Left ventricle myocardium superior (tissue), 1 donor: ENCODE measurements around the gene TOMM6. TPM values are rescaled to one million over a fixed set of nuclear protein-coding genes. Genes with fewer than 3 reads are reported as not detected.
A peak's percentile ranks its signal among the peaks of the same experiment; 100 is the strongest.
"Not testable (repeated sequence)": the region's sequence is repeated elsewhere in the genome, so short reads cannot be mapped to it uniquely, and the experiment has no call there.

Experiments used
- ATAC-seq: fragments of 200-7000 bp; cut with Tn5 transposase; one replicate; pipeline ENCODE4 v1.9.1; 2020; ENCODE audit warnings: mild to moderate bottlenecking, moderate library complexity
- DNase-seq: peaks from one replicate; pipeline ENCODE4 v3.0.0-alpha.2; 2020
- intact Hi-C: fragments of 100-400 bp; cut with micrococcal nuclease; formaldehyde crosslinking; loops from one replicate; pipeline ENCODE4 v1.11.0; 2022
- total RNA-seq: library from RNA; stranded (reverse); fragmentation: NEBNext Ultra II Directional; extraction: Animal tissue kit (Norgen Biotek cat#: 25700); gene quantifications from one replicate; pipeline ENCODE4 v1.2.1, GENCODE V29; 2021
- donor health status: DM: no; HTN: yes; CAD: no; lungs with severe emphysema.

Gene TOMM6
- total RNA-seq, 1 donor from 2014 or later = 216 TPM

GRCh38 chr6:41759106-41759904 lies 28.2 kb upstream of the TOMM6 start:
- no peak for ATAC-seq
- DNase-seq = no peak
- intact Hi-C loops = no loop called here

- intact Hi-C loops = no loop called here
Observed at GRCh38 chr6:41759905-41760579, 27.5 kb upstream of the TOMM6 start.

GRCh38 chr6:41763470-41763869 lies 24.0 kb upstream of the TOMM6 start:
- no peak for ATAC-seq
- DNase-seq = no peak
- intact Hi-C loops = no loop called here

More at GRCh38 chr6:41759905-41760579, 27.5 kb upstream of the TOMM6 start:
- ATAC-seq (no peak), DNase-seq (no peak)

GRCh38 chr6:41766043-41766664 lies 21.3 kb upstream of the TOMM6 start:
- DNase-seq, ATAC-seq, intact Hi-C loops: not testable (repeated sequence)

- ATAC-seq (peak; percentile 91), DNase-seq (no peak)
Observed at GRCh38 chr6:41767112-41767833, 20.2 kb upstream of the TOMM6 start.

GRCh38 chr6:41768545-41769308 lies 18.8 kb upstream of the TOMM6 start:
- intact Hi-C loops = no loop called here
- no peak for ATAC-seq
- no peak for DNase-seq

More at GRCh38 chr6:41767112-41767833, 20.2 kb upstream of the TOMM6 start:
- intact Hi-C loops = no loop called here

GRCh38 chr6:41769376-41769775 lies 18.1 kb upstream of the TOMM6 start:
- ATAC-seq (no peak), DNase-seq (no peak)
- intact Hi-C loops = no loop called here

GRCh38 chr6:41770381-41771057 lies 17.0 kb upstream of the TOMM6 start:
- DNase-seq (no peak), ATAC-seq (no peak)
- intact Hi-C loops = no loop called here

- ATAC-seq (no peak), DNase-seq (no peak)
- intact Hi-C loops = no loop called here
Observed at GRCh38 chr6:41771058-41771983, 16.2 kb upstream of the TOMM6 start.

GRCh38 chr6:41774841-41775240 lies 12.7 kb upstream of the TOMM6 start:
- intact Hi-C loops = no loop called here
- DNase-seq (no peak), ATAC-seq (no peak)

- no peak for DNase-seq
- intact Hi-C loops = no loop called here
- ATAC-seq = no peak
Observed at GRCh38 chr6:41775293-41775882, 12.1 kb upstream of the TOMM6 start.

GRCh38 chr6:41777551-41778285 lies 9.8 kb upstream of the TOMM6 start:
- no peak for DNase-seq
- ATAC-seq = no peak
- intact Hi-C loops = no loop called here

GRCh38 chr6:41778895-41779294 lies 8.6 kb upstream of the TOMM6 start:
- DNase-seq = no peak
- no peak for ATAC-seq
- intact Hi-C loops = no loop called here

- no peak for ATAC-seq
- no peak for DNase-seq
- intact Hi-C loops = no loop called here
Observed at GRCh38 chr6:41779336-41779735, 8.2 kb upstream of the TOMM6 start.

- ATAC-seq (peak; percentile 91), DNase-seq (peak; percentile 99)
- intact Hi-C loops = loop anchor here (10.0 kb wide), 1 partner anchor 265 kb away; no protein-coding TSS in a partner anchor
Observed at GRCh38 chr6:41779788-41780550, 7.5 kb upstream of the TOMM6 start, which contains the start of gene FRS3. Gene FRS3, minus strand, starts transcription at chr6:41779900. Its CDS starts 2,913 bp downstream, at chr6:41776987.
